SU-DHL-6 (cell line): ENCODE data around the gene SRSF8.

Experiments
- EZH2phosphoT487 ChIP-seq: fragments of 200-600 bp; sonication (generic), shearing (Covaris generic); conservative IDR thresholded peaks from 2 replicates; pipeline ENCODE4 v1.6.1; 2018; ENCODE audit warnings: mild to moderate bottlenecking, antibody characterized with exemption, low read length, moderate library complexity, mixed read lengths
- TF ChIP-seq, protein P1 (sequence below): fragments of 200-600 bp; sonication (generic); IDR thresholded peaks from one replicate; pipeline ENCODE4 v1.5.1; 2017; ENCODE audit warnings: antibody characterized with exemption, mild to moderate bottlenecking, low read length, moderate library complexity; ENCODE audit not compliant: insufficient read depth, poor library complexity, severe bottlenecking

GRCh38 chr11:95076981-95077380 lies 10.3 kb downstream of the SRSF8 start:
- TF ChIP-seq, protein P1, sequence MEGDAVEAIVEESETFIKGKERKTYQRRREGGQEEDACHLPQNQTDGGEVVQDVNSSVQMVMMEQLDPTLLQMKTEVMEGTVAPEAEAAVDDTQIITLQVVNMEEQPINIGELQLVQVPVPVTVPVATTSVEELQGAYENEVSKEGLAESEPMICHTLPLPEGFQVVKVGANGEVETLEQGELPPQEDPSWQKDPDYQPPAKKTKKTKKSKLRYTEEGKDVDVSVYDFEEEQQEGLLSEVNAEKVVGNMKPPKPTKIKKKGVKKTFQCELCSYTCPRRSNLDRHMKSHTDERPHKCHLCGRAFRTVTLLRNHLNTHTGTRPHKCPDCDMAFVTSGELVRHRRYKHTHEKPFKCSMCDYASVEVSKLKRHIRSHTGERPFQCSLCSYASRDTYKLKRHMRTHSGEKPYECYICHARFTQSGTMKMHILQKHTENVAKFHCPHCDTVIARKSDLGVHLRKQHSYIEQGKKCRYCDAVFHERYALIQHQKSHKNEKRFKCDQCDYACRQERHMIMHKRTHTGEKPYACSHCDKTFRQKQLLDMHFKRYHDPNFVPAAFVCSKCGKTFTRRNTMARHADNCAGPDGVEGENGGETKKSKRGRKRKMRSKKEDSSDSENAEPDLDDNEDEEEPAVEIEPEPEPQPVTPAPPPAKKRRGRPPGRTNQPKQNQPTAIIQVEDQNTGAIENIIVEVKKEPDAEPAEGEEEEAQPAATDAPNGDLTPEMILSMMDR, result no peak
- TF ChIP-seq EZH2phosphoT487, result no peak
